ENCODE results near the gene UBE2G1. TPM values are rescaled to one million over a fixed set of nuclear protein-coding genes. Genes with fewer than 3 reads are reported as not detected.
"Not testable (repeated sequence)": the region's sequence is repeated elsewhere in the genome, so short reads cannot be mapped to it uniquely, and the experiment has no call there.

The UBE2G1 gene
- polyA plus RNA-seq (ENCODE audit: insufficient read length): 75.6 TPM

GRCh38 chr17:4366327-4367063, at the start of gene UBE2G1:
Gene UBE2G1, minus strand, starts transcription at chr17:4366675. Its CDS starts 359 bp downstream, at chr17:4366316.
- peak; percentile 98 for DNase-seq

DNA sequence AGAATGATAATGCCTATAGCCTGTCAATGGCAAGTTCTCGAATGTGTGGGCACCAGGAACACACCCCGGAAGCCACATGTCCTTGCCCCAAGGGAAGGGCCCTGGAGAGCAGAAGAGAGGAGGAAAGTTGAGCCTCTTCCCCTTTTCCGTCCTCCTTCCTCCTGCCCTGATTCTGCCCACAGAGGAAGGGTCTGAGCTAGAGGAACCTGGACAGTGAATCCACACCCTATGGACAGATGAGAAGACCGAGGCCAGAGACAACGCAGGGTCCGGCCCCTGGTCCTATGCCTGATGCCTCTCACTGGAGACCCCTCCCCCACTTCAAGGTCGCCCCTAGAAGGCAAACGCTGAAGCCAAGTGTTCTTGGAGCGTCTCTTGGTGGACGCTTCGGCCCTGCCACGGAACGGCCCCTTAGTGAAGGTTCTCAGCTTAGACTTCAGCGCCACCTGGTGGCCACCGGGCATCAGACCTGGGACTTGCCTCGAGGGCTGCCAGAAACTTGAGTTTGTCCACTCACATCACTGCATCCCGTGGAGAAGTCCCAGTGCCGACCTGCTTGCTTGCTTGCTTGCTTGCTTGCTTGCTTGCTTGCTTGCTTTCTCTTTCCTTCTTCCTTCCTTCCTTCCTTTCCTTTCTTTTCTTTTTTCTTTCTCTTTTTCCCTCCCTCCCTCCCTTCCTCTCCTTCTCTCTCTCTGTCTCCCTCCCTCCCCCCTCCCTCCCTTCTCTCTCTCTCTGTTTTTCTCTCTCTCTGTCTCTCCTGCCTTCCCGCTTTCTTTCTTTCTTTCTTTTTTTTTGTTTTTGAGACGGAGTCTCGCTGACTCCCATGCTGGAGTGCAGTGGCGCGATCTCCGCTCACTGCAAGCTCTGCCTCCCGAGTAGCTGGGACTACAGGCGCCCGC, 46.7 kb upstream of the UBE2G1 start:
- peak; percentile 94 for DNase-seq

- no peak for DNase-seq
These were observed 44.7 kb upstream of the UBE2G1 start for GRCh38 chr17:4411201-4411600.

GRCh38 chr17:4409659-4410058, 43.2 kb upstream of the UBE2G1 start:
- DNase-seq: no peak

DNA sequence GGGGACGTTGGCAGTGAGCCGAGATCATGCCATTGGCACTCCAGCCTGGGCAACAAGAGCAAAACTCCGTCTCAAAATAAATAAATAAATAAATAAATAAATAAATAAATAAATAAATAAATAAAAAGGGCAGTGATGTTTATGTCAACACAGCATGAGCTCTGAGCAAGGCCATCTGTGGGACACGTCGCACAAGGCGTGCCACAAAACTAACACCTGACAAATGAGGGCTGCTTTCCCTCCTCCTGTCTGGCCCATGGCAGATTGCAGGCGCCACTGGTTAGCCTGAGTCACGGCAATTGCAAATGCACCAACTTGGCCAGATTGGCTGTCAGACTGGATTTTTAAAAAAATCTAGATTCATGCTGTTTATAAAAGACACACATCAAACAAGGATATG, 41.4 kb upstream of the UBE2G1 start:
- no peak for DNase-seq

DNA sequence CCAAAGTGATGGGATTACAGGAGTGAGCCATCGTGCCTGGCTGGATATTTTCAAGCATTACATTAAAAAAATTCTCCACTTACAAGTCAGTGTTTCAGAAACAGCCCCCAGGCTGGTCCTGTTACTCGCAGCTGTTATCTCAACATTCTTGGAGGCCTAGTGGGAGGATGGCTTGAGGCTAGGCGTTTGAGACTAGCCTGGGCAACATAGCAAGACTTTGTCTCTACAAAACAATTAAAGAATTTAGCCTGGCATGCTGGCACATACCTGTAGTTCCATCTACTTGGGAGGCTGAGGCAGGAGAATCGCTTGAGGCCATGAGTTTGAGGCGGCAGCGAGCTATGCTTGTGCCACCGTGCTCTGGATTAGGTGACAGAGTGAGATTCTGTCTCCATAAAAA, 40.7 kb upstream of the UBE2G1 start:
- DNase-seq: no peak

- no peak for DNase-seq
These were observed 39.9 kb upstream of the UBE2G1 start for GRCh38 chr17:4406386-4406785.

DNA sequence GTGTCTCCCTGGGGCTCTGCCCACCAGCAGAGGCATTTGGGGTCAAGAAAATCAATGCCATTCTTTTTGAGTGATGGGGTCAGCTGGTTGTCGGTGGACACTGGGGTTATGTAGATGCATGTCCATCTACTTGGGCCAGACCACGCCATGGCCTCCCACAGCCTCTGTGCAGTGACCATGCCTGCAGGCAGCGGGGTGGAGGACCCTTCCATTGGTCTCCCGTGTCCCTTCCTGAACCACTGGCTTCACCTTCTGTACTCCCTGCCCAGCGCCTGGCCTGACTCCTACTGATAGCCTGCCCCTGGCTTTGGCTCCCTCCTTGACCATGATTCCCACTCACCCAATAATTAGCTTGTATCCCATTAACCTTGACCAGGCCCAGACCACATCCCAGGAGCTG, 39.2 kb upstream of the UBE2G1 start:
- DNase-seq: no peak

- no peak for DNase-seq
These were observed 38.7 kb upstream of the UBE2G1 start for GRCh38 chr17:4405038-4405669.

DNA sequence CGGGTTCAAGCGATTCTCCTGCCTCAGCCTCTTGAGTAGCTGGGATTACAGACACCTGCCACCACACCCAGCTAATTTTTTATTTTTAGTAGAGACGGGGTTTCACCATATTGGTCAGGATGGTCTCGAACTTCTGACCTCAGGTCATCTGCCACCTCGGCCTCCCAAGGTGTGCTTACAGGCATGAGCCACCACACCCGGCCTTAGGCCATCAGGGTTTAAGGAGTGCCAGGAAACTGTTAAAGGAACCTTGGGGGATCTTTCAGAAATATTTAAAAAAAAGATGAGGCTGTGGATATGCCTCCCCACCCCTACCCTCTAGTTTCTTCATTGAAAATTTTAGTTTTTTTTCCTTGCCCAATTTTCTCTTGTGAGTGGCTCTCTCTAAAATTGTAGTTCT, 31.4 kb upstream of the UBE2G1 start:
- DNase-seq: no peak

GRCh38 chr17:4395111-4395478, 28.6 kb upstream of the UBE2G1 start:
- no peak for DNase-seq

- DNase-seq: no peak
These were observed 28.0 kb upstream of the UBE2G1 start for GRCh38 chr17:4394208-4395110.

DNA sequence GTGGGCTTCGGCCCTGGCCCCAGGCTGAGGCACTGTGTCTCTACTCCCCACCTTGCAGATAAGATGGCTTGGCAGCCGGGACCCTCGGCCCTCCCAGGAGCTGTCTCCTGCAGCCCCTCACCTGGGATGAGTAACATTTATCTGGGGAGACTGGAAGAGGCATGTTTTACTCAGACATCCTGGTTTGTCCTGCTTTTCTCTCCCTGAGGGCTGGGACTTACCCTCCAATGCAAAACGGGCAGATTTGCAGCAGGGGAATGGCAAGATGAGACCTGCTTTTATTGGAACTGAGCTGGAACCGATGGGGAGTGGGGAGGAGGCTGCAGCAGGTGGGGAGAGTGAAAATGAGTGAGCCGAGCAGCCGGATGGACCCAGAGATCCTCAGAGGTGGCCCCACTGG, 27.3 kb upstream of the UBE2G1 start:
- DNase-seq: no peak

GRCh38 chr17:4389079-4389478, 22.6 kb upstream of the UBE2G1 start:
- no peak for DNase-seq

GRCh38 chr17:4387137-4387536, 20.7 kb upstream of the UBE2G1 start:
- DNase-seq: no peak

GRCh38 chr17:4386406-4386805, 19.9 kb upstream of the UBE2G1 start:
- DNase-seq: no peak

- DNase-seq: no peak
These were observed 15.5 kb upstream of the UBE2G1 start for GRCh38 chr17:4381690-4382671.

GRCh38 chr17:4378626-4379025, 12.2 kb upstream of the UBE2G1 start:
- DNase-seq: no peak

GRCh38 chr17:4377247-4377646, 10.8 kb upstream of the UBE2G1 start:
- DNase-seq: not testable (repeated sequence)

DNA sequence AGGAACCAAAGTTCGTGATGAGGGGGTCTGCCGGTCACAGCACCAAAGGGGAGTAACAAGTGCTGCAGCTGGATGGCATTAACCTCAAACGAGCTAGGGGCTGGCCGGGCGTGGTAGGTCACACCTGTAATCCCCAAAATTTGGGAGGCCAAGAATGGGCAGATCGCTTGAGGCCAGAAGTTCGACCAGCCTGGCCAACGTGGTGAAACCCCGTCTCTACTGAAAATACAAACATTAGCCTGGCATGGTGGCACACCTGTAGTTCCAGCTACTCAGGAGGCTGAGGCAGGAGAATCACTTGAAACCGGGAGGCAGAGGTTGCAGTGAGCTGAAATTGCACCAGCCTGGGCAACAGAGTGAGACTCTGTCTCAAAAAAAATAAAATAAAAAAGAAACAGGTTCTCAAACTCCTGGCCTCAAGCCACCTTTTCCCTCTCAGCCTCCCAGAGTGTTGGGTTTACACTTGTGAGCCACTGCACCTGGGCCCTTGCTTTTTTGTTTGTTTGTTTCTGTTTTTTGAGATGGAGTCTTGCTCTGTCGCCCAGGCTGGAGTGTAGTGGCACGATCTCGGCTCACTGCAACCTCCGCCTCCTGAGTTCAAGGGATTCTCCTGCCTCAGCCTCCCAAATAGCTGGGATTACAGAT, 9.4 kb upstream of the UBE2G1 start:
- DNase-seq: not testable (repeated sequence)
